ENCODE results near the gene AFAP1.

Gene AFAP1

GRCh38 chr4:7855731-7856130 lies 83.9 kb downstream of the AFAP1 start:
- no peak for ATAC-seq (replicated peaks; ENCODE audit: extremely low read depth, poor library complexity, severe bottlenecking)
- Mint-ChIP-seq H3K36me3 (ENCODE audit: insufficient read depth) (peaks cover 6% of the 10 kb centered on the region), H3K4me3 (peak overlapping the region; percentile 66), H3K9me3 (no peaks in the 10 kb centered on the region), H3K4me1 (peaks cover 49% of the 10 kb centered on the region), H3K27me3 (no peaks in the 10 kb centered on the region), H3K27ac (ENCODE audit: low read depth) (peak overlapping the region; percentile 91)
- DNase-seq (ENCODE audit: low spot score in 2 of 2) = no peak

- peak; percentile 36 to 77 for DNase-seq (ENCODE audit: low spot score in 2 of 2)
- Mint-ChIP-seq H3K27ac (ENCODE audit: low read depth) (peak overlapping the region; percentile 91), H3K9me3 (no peaks in the 10 kb centered on the region), H3K36me3 (ENCODE audit: insufficient read depth) (peaks cover 6% of the 10 kb centered on the region), H3K4me1 (peaks cover 46% of the 10 kb centered on the region), H3K4me3 (peak overlapping the region; percentile 66), H3K27me3 (no peaks in the 10 kb centered on the region)
- peak; percentile 100 for ATAC-seq (replicated peaks; ENCODE audit: extremely low read depth, poor library complexity, severe bottlenecking)
Measured at GRCh38 chr4:7854697-7855370, 84.8 kb downstream of the AFAP1 start.

GRCh38 chr4:7854216-7854615 lies 85.4 kb downstream of the AFAP1 start:
- no peak for ATAC-seq (replicated peaks; ENCODE audit: extremely low read depth, poor library complexity, severe bottlenecking)
- Mint-ChIP-seq H3K4me3 (peak overlapping the region; percentile 66), H3K9me3 (no peaks in the 10 kb centered on the region), H3K36me3 (ENCODE audit: insufficient read depth) (peaks cover 6% of the 10 kb centered on the region), H3K4me1 (peaks cover 46% of the 10 kb centered on the region), H3K27ac (ENCODE audit: low read depth) (peak overlapping the region; percentile 91), H3K27me3 (no peaks in the 10 kb centered on the region)
- no peak for DNase-seq (ENCODE audit: low spot score in 2 of 2)

GRCh38 chr4:7853271-7853670 lies 86.4 kb downstream of the AFAP1 start:
- no peak for ATAC-seq (replicated peaks; ENCODE audit: extremely low read depth, poor library complexity, severe bottlenecking)
- peak overlapping the region; percentile 91 for H3K27ac Mint-ChIP-seq (ENCODE audit: low read depth)

GRCh38 chr4:7852568-7853185 lies 87.0 kb downstream of the AFAP1 start:
- H3K4me3 Mint-ChIP-seq = no peak overlapping the region
- H3K9me3 Mint-ChIP-seq = no peaks in the 10 kb centered on the region

More at GRCh38 chr4:7853271-7853670, 86.4 kb downstream of the AFAP1 start:
- Mint-ChIP-seq H3K4me3 (no peak overlapping the region), H3K9me3 (no peaks in the 10 kb centered on the region), H3K36me3 (ENCODE audit: insufficient read depth) (peaks cover 6% of the 10 kb centered on the region), H3K27me3 (no peaks in the 10 kb centered on the region), H3K4me1 (peaks cover 46% of the 10 kb centered on the region)
- DNase-seq (ENCODE audit: low spot score in 2 of 2) = no peak

GRCh38 chr4:7850489-7850888 lies 89.2 kb downstream of the AFAP1 start:
- Mint-ChIP-seq H3K4me3 (no peak overlapping the region), H3K27me3 (no peaks in the 10 kb centered on the region), H3K9me3 (no peaks in the 10 kb centered on the region), H3K36me3 (ENCODE audit: insufficient read depth) (peaks cover 3% of the 10 kb centered on the region), H3K4me1 (peaks cover 35% of the 10 kb centered on the region), H3K27ac (ENCODE audit: low read depth) (no peak overlapping the region)
- DNase-seq (ENCODE audit: low spot score in 2 of 2) (no peak), ATAC-seq (replicated peaks; ENCODE audit: extremely low read depth, poor library complexity, severe bottlenecking) (no peak)

More at GRCh38 chr4:7852568-7853185, 87.0 kb downstream of the AFAP1 start:
- peaks cover 49% of the 10 kb centered on the region for H3K4me1 Mint-ChIP-seq
- H3K27me3 Mint-ChIP-seq = no peaks in the 10 kb centered on the region
- no peak overlapping the region for H3K27ac Mint-ChIP-seq (ENCODE audit: low read depth)
- ATAC-seq (replicated peaks; ENCODE audit: extremely low read depth, poor library complexity, severe bottlenecking) (no peak), DNase-seq (ENCODE audit: low spot score in 2 of 2) (no peak)
- H3K36me3 Mint-ChIP-seq (ENCODE audit: insufficient read depth) = peaks cover 5% of the 10 kb centered on the region

GRCh38 chr4:7847206-7847605 lies 92.5 kb downstream of the AFAP1 start:
- ATAC-seq (replicated peaks; ENCODE audit: extremely low read depth, poor library complexity, severe bottlenecking) = no peak
- peaks cover 28% of the 10 kb centered on the region for H3K4me1 Mint-ChIP-seq

GRCh38 chr4:7845493-7846128 lies 94.0 kb downstream of the AFAP1 start:
- no peak overlapping the region for H3K27ac Mint-ChIP-seq (ENCODE audit: low read depth)
- no peaks in the 10 kb centered on the region for H3K27me3 Mint-ChIP-seq
- DNase-seq (ENCODE audit: low spot score in 2 of 2) (no peak), ATAC-seq (replicated peaks; ENCODE audit: extremely low read depth, poor library complexity, severe bottlenecking) (no peak)
- peaks cover 24% of the 10 kb centered on the region for H3K4me1 Mint-ChIP-seq
- peaks cover 11% of the 10 kb centered on the region for H3K36me3 Mint-ChIP-seq (ENCODE audit: insufficient read depth)
- H3K9me3 Mint-ChIP-seq = no peaks in the 10 kb centered on the region
- H3K4me3 Mint-ChIP-seq = no peak overlapping the region

More at GRCh38 chr4:7847206-7847605, 92.5 kb downstream of the AFAP1 start:
- H3K27me3 Mint-ChIP-seq = no peaks in the 10 kb centered on the region
- peaks cover 5% of the 10 kb centered on the region for H3K36me3 Mint-ChIP-seq (ENCODE audit: insufficient read depth)
- no peak for DNase-seq (ENCODE audit: low spot score in 2 of 2)
- no peak overlapping the region for H3K27ac Mint-ChIP-seq (ENCODE audit: low read depth)
- no peaks in the 10 kb centered on the region for H3K9me3 Mint-ChIP-seq
- H3K4me3 Mint-ChIP-seq = no peak overlapping the region

GRCh38 chr4:7844594-7844991 lies 95.1 kb downstream of the AFAP1 start:
- Mint-ChIP-seq H3K36me3 (ENCODE audit: insufficient read depth) (peaks cover 13% of the 10 kb centered on the region), H3K27ac (ENCODE audit: low read depth) (peak overlapping the region; percentile 45), H3K27me3 (no peaks in the 10 kb centered on the region), H3K9me3 (no peaks in the 10 kb centered on the region), H3K4me3 (no peak overlapping the region), H3K4me1 (peaks cover 24% of the 10 kb centered on the region)
- DNase-seq (ENCODE audit: low spot score in 2 of 2) (no peak), ATAC-seq (replicated peaks; ENCODE audit: extremely low read depth, poor library complexity, severe bottlenecking) (no peak)

- Mint-ChIP-seq H3K36me3 (ENCODE audit: insufficient read depth) (peaks cover 13% of the 10 kb centered on the region), H3K9me3 (no peaks in the 10 kb centered on the region), H3K4me3 (no peak overlapping the region), H3K4me1 (peaks cover 24% of the 10 kb centered on the region), H3K27me3 (no peaks in the 10 kb centered on the region), H3K27ac (ENCODE audit: low read depth) (peak overlapping the region; percentile 45)
- ATAC-seq (replicated peaks; ENCODE audit: extremely low read depth, poor library complexity, severe bottlenecking) (peak; percentile 94), DNase-seq (ENCODE audit: low spot score in 2 of 2) (peak; percentile 55 to 59)
Measured at GRCh38 chr4:7843831-7844593, 95.6 kb downstream of the AFAP1 start.

GRCh38 chr4:7842384-7843279 lies 97.0 kb downstream of the AFAP1 start:
- Mint-ChIP-seq H3K9me3 (no peaks in the 10 kb centered on the region), H3K4me3 (no peak overlapping the region), H3K27ac (ENCODE audit: low read depth) (no peak overlapping the region), H3K27me3 (no peaks in the 10 kb centered on the region), H3K36me3 (ENCODE audit: insufficient read depth) (peaks cover 20% of the 10 kb centered on the region), H3K4me1 (peaks cover 21% of the 10 kb centered on the region)
- DNase-seq (ENCODE audit: low spot score in 2 of 2) (no peak), ATAC-seq (replicated peaks; ENCODE audit: extremely low read depth, poor library complexity, severe bottlenecking) (no peak)

GRCh38 chr4:7841894-7842293 lies 97.8 kb downstream of the AFAP1 start:
- no peaks in the 10 kb centered on the region for H3K27me3 Mint-ChIP-seq
- no peak overlapping the region for H3K4me3 Mint-ChIP-seq
- DNase-seq (ENCODE audit: low spot score in 2 of 2) (no peak), ATAC-seq (replicated peaks; ENCODE audit: extremely low read depth, poor library complexity, severe bottlenecking) (no peak)
- H3K4me1 Mint-ChIP-seq = peaks cover 20% of the 10 kb centered on the region
- no peak overlapping the region for H3K27ac Mint-ChIP-seq (ENCODE audit: low read depth)
- H3K9me3 Mint-ChIP-seq = no peaks in the 10 kb centered on the region
- H3K36me3 Mint-ChIP-seq (ENCODE audit: insufficient read depth) = peaks cover 25% of the 10 kb centered on the region

All from central memory CD8-positive, alpha-beta T cell (primary cell).